Mesothelial cell of epicardium (in vitro differentiated cells): Measurements from ENCODE around the gene FGGY. TPM values are rescaled to one million over a fixed set of nuclear protein-coding genes. Genes with fewer than 3 reads are reported as not detected.

Experiments used
- DNase-seq, 2 experiments: peaks; one replicate each; pipeline ENCODE4 v3.0.0; 2021; ENCODE audit warnings: low spot score in 2 of 2; ENCODE audit not compliant: unreplicated experiment in 2 of 2
- H3K27ac Mint-ChIP-seq: 2 replicates; pipeline ENCODE4 v1.8.0; 2021; ENCODE audit warnings: mixed read lengths
- H3K27me3 Mint-ChIP-seq: 2 replicates; pipeline ENCODE4 v1.8.0; 2021; ENCODE audit warnings: low read depth, mixed read lengths
- H3K36me3 Mint-ChIP-seq: 2 replicates; pipeline ENCODE4 v1.8.0; 2021; ENCODE audit warnings: mixed read lengths
- H3K4me1 Mint-ChIP-seq: 2 replicates; pipeline ENCODE4 v1.8.0; 2021; ENCODE audit warnings: mixed read lengths
- H3K4me3 Mint-ChIP-seq: 2 replicates; pipeline ENCODE4 v1.8.0; 2021; ENCODE audit warnings: mild to moderate bottlenecking, moderate library complexity, mixed read lengths
- H3K9me3 Mint-ChIP-seq: 2 replicates; pipeline ENCODE4 v1.8.0; 2021; ENCODE audit warnings: mixed read lengths
- CTCF ChIP-seq: fragments of 200-600 bp; sonication (generic); IDR thresholded peaks from one replicate; pipeline ENCODE4 v1.5.0; 2021; ENCODE audit warnings: antibody characterized with exemption; ENCODE audit not compliant: unreplicated experiment
- total RNA-seq: library from RNA; stranded (reverse); gene quantifications from 3 replicates; pipeline ENCODE4 v1.2.1, GENCODE V29; 2021

The FGGY gene
- total RNA-seq, 1 donor from 2014 or later, result 21.8 TPM

- DNase-seq, result no peak
- Mint-ChIP-seq H3K4me3 (no peak overlapping the region), H3K36me3 (no peaks in the 10 kb centered on the region), H3K4me1 (peaks cover 47% of the 10 kb centered on the region), H3K27ac (peak overlapping the region; percentile 82), H3K27me3 (no peaks in the 10 kb centered on the region), H3K9me3 (no peaks in the 10 kb centered on the region)
- no peak for TF ChIP-seq CTCF
These were observed 130.3 kb downstream of the FGGY start for GRCh38 chr1:59427155-59427554.

- TF ChIP-seq CTCF, result no peak
- no peaks in the 10 kb centered on the region for H3K36me3 Mint-ChIP-seq
These were observed 130.9 kb downstream of the FGGY start for GRCh38 chr1:59427784-59428183.

GRCh38 chr1:59428828-59429227 lies 131.9 kb downstream of the FGGY start:
- Mint-ChIP-seq H3K27ac (peak overlapping the region; percentile 29), H3K36me3 (no peaks in the 10 kb centered on the region), H3K9me3 (no peaks in the 10 kb centered on the region), H3K4me3 (no peak overlapping the region), H3K27me3 (no peaks in the 10 kb centered on the region), H3K4me1 (peaks cover 35% of the 10 kb centered on the region)
- no peak for DNase-seq
- no peak for TF ChIP-seq CTCF

More at GRCh38 chr1:59427784-59428183, 130.9 kb downstream of the FGGY start:
- Mint-ChIP-seq H3K4me1 (peaks cover 42% of the 10 kb centered on the region), H3K27ac (peak overlapping the region; percentile 82), H3K4me3 (no peak overlapping the region), H3K9me3 (no peaks in the 10 kb centered on the region), H3K27me3 (no peaks in the 10 kb centered on the region)
- DNase-seq, result no peak

GRCh38 chr1:59429656-59430055 lies 132.8 kb downstream of the FGGY start:
- no peak for DNase-seq
- Mint-ChIP-seq H3K9me3 (no peaks in the 10 kb centered on the region), H3K4me3 (no peak overlapping the region), H3K27me3 (no peaks in the 10 kb centered on the region), H3K27ac (peak overlapping the region; percentile 11), H3K4me1 (peaks cover 44% of the 10 kb centered on the region), H3K36me3 (no peaks in the 10 kb centered on the region)
- TF ChIP-seq CTCF, result no peak

GRCh38 chr1:59431566-59432294 lies 134.8 kb downstream of the FGGY start:
- no peak overlapping the region for H3K4me3 Mint-ChIP-seq
- TF ChIP-seq CTCF, result no peak
- H3K27me3 Mint-ChIP-seq, result no peaks in the 10 kb centered on the region
- DNase-seq, result no peak
- no peaks in the 10 kb centered on the region for H3K36me3 Mint-ChIP-seq
- no peaks in the 10 kb centered on the region for H3K9me3 Mint-ChIP-seq
- peaks cover 55% of the 10 kb centered on the region for H3K4me1 Mint-ChIP-seq
- H3K27ac Mint-ChIP-seq, result no peak overlapping the region
